Islet precursor cell (in vitro differentiated cells): Measurements from ENCODE around the gene SHCBP1.

ENCODE experiments used
- DNase-seq: peaks from one replicate; pipeline ENCODE4 v3.0.0-alpha.2; 2018

Gene SHCBP1

DNA sequence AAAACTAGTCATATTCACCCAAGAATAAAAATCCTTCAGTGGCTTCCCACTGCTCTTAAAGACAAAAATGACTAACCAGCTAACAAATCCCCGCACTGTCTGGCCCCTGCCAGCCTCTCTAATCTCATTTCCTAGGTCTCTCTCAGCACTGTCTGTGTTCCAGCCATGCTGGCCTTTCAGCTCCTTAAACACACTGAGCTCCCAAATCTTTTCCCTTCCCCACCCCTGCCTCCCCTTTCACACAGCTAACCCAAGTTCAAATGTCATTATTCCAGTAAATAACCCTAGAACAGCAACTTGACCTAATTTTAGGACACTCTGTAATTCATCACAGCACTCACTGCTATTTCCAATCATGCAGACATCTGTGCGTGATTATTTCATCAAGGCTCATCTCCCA is 7.8 kb downstream of the SHCBP1 start:
- no peak for DNase-seq

- DNase-seq = no peak
Observed at GRCh38 chr16:46612121-46612520, 9.1 kb downstream of the SHCBP1 start.

- DNase-seq = no peak
Observed at GRCh38 chr16:46607529-46607928, 13.7 kb downstream of the SHCBP1 start.

DNA sequence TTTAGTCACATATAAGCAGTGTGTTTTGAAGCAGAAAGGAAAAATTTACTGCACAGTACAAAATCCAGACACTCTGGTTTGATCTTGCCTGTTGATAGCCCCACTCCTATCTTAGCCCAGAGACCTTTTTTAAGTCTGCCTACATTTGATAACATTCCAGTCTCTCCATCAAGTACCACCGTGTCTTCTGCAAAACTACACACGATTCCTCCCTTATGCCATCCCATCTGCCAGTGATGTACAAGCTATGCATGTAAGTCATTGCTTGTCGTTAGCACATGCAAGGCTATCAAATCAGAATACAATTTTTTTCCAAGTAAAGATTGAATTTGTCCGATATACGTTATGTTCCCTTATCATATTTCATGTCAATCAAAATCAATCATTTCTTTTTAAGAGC is 14.9 kb downstream of the SHCBP1 start:
- DNase-seq = no peak

DNA sequence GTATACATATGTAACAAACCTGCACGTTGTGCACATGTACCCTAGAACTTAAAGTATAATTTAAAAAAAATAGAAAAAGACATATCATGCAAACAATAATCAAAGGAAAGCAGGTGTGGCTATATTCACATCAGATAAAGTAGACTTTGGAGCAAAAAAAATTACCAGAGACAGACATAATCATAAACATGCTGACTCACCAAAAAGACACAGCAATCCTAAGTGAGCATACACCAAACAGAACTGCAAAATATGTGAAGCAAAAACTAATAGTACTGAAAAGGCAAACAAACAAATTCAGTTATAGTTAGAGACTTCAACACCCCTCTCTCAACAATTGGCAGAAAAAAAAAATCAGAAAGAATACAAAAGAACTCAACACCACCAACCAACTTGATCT is 29.9 kb downstream of the SHCBP1 start:
- no peak for DNase-seq

- DNase-seq = no peak
Observed at GRCh38 chr16:46586011-46586577, 35.1 kb downstream of the SHCBP1 start.

- DNase-seq = no peak
Observed at GRCh38 chr16:46583036-46583435, 38.1 kb downstream of the SHCBP1 start.

- no peak for DNase-seq
Observed at GRCh38 chr16:46582313-46582712, 38.9 kb downstream of the SHCBP1 start.

- DNase-seq = no peak
Observed at GRCh38 chr16:46577988-46578579, 43.1 kb downstream of the SHCBP1 start.

- no peak for DNase-seq
Observed at GRCh38 chr16:46573834-46574159, 47.4 kb downstream of the SHCBP1 start.

DNA sequence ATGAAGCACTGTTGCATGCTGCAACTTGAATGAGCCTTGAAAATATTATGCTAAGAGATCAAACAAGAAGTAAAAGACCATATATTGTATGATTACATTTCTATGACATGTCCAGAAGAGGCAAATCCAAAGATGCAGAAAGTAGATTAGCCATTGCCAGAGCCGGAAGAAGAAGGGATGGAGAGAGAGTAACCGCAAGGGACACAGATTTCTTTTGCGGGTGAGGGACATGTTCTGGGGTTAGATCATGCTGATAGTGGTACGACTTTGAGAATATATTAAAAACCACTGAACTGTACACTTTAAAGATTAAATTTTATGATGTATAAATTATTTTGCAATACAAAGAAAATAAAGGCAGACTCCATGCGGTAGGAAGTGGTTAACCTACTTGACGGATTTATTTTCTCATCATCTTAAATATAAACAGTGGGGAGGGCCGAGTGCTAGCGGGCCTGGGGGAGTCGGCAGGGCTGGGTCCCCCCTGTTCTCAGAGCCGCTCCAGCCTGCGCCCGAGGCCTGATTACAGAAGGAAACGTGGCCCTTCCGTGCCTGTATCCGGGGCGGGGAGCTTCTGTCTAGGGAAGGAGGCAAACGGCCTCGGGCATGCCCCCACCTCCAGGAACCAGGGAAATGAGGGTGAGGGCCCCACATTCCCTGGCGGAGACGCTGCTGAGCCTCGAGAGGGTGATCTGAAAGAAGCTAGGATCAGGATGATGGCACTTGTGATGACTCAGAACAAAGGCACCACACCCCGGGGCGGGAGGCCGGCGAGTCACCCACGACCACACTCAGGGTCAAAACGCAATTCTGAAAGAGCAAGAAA is 48.0 kb downstream of the SHCBP1 start:
- DNase-seq = peak; percentile 95

- no peak for DNase-seq
Observed at GRCh38 chr16:46569231-46569735, 51.9 kb downstream of the SHCBP1 start.

GRCh38 chr16:46568472-46569230 is 52.5 kb downstream of the SHCBP1 start:
- no peak for DNase-seq

DNA sequence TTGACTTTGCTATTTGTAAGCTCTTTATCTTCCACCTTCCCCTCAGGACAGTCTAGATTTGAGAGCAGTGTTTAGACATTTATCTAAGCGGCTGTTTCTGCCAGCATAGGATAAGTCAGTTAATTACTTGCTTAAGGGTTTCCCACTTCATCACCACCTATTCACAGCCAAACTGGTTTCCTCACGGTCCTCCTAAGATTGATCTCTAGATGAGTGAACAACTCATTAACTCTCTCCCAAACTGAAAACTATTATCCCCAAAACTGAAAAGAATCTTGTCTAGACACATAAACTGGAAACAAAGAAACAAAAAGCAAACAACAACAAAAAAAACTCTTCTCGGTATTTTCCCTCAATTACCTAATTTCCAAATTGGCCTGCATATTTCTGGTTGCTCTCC is 58.2 kb downstream of the SHCBP1 start:
- DNase-seq = no peak

GRCh38 chr16:46558018-46558417 is 63.2 kb downstream of the SHCBP1 start:
- DNase-seq = no peak

- no peak for DNase-seq
Observed at GRCh38 chr16:46555951-46556350, 65.2 kb downstream of the SHCBP1 start.

DNA sequence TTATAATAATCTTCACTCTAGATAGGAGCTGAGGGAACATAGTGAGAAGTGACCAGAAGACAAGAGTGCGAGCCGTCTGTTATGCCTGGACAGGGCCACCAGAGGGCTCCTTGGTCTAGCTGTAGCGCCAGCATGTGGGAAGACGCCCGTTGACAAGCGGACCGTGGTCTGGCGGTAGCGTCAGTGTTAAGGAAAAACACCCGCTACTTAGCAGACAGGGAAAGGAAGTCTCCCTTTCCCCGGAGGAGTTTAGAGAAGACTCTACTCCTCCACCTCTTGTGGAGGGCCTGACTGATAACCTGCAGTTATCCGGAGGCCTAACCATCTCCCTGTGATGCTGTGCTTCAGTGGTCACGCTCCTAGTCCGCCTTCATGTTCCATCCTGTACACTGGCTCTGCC is 66.7 kb downstream of the SHCBP1 start:
- DNase-seq = peak; percentile 90

GRCh38 chr16:46549477-46549876 is 71.7 kb downstream of the SHCBP1 start:
- no peak for DNase-seq
